Right cardiac atrium (tissue), 5 donors: Measurements from ENCODE around the gene HSF2. TPM values are rescaled to one million over a fixed set of nuclear protein-coding genes. Genes with fewer than 3 reads are reported as not detected.

Source experiments
- ATAC-seq, 2 donors: fragments of 200-7000 bp; cut with Tn5 transposase; one replicate each; pipeline versions ENCODE4 v1.8.0 to v1.9.1; 2020; ENCODE audit warnings: moderate library complexity in 2 of 2, mild to moderate bottlenecking in 1 of 2
- DNase-seq, 3 donors: peaks; one replicate each; pipeline ENCODE4 v3.0.0-alpha.2; 2020
- H3K27ac ChIP-seq: one replicate; pipeline ENCODE4 v1.5.1; 2013; ENCODE audit warnings: mild to moderate bottlenecking, low read length, control low read depth, moderate library complexity
- H3K27me3 ChIP-seq: one replicate; pipeline ENCODE4 v1.6.1; 2013; ENCODE audit not compliant: control insufficient read depth, insufficient read depth
- H3K4me1 ChIP-seq: one replicate; pipeline ENCODE4 v1.6.1; 2013; ENCODE audit warnings: low read length; ENCODE audit not compliant: control insufficient read depth, insufficient read depth
- H3K4me3 ChIP-seq: one replicate; pipeline ENCODE4 v1.5.1; 2013; ENCODE audit warnings: low read length, control low read depth
- H3K9me3 ChIP-seq: one replicate; pipeline ENCODE4 v1.6.1; 2013; ENCODE audit warnings: low read length; ENCODE audit not compliant: control insufficient read depth
- WGBS: extraction: QIAGEN DNeasy Blood & Tissue Kit; methylation state at CpG from one replicate; pipeline ENCODE4 v1.1.7; 2013; 5-methylcytosine and 5-hydroxymethylcytosine counted together
- intact Hi-C, 4 donors: fragments of 100-400 bp; cut with DNase I; formaldehyde crosslinking; loops; one replicate each; pipeline versions ENCODE4 v1.11.0 to v1.14.0; 2022 to 2023
- polyA plus RNA-seq: library from polyadenylated mRNA; stranded (reverse); fragments of 200-250 nt; gene quantifications from one replicate; pipeline ENCODE4 v1.2.3, GENCODE V29; 2013
- total RNA-seq, 4 donors: library from RNA; stranded (reverse); fragmentation: NEBNext Ultra II Directional; extraction: Animal tissue kit (Norgen Biotek cat#: 25700); gene quantifications; one replicate each; pipeline ENCODE4 v1.2.1, GENCODE V29; 2021
- donor health status: healthy with polysubstance abuse.
- donor health status: DM: no; HTN: yes; CAD: no.
- donor health status: DM: no; HTN: no; CAD: no.
- donor health status: DM: no; HTN: yes; CAD: no; lungs with severe emphysema.
- donor health status: DM: yes; HTN: yes; CAD: no.

The HSF2 gene
- total and polyA plus RNA-seq, 5 donors, result 21.6 to 42.9 (median 41.6) TPM

- Histone ChIP-seq H3K4me3 (no peak overlapping the region), H3K27ac (no peak overlapping the region), H3K27me3 (no peaks in the 10 kb centered on the region), H3K4me1 (no peaks in the 10 kb centered on the region), H3K9me3 (no peaks in the 10 kb centered on the region)
- intact Hi-C loops, result no loop called here
- 93% methylated on average over 2 of the region's 2 CpGs for WGBS
- ATAC-seq (no peak), DNase-seq (no peak)
Observed at GRCh38 chr6:122374307-122374706, 25.1 kb upstream of the HSF2 start.

GRCh38 chr6:122376246-122376645 is 23.2 kb upstream of the HSF2 start:
- Histone ChIP-seq H3K27ac (no peak overlapping the region), H3K9me3 (no peaks in the 10 kb centered on the region), H3K4me3 (no peak overlapping the region), H3K27me3 (no peaks in the 10 kb centered on the region), H3K4me1 (no peaks in the 10 kb centered on the region)
- WGBS, result 69% methylated on average over 3 of the region's 3 CpGs
- DNase-seq (no peak), ATAC-seq (no peak)
- intact Hi-C loops, result no loop called here

- Histone ChIP-seq H3K27me3 (no peaks in the 10 kb centered on the region), H3K9me3 (no peaks in the 10 kb centered on the region), H3K27ac (no peak overlapping the region), H3K4me1 (no peaks in the 10 kb centered on the region), H3K4me3 (no peak overlapping the region)
- peak; percentile 83 to 86 for ATAC-seq
- DNase-seq, result peak in 2 of 3 donors; percentile 51 to 70
- WGBS, result 18% methylated on average over 8 of the region's 8 CpGs
- intact Hi-C loops, result loop anchor here in 3 of 4 donors (5.0 kb wide), 1 partner anchor 151 kb away; no protein-coding TSS in a partner anchor
Observed at GRCh38 chr6:122381494-122382265, 17.8 kb upstream of the HSF2 start.

GRCh38 chr6:122385857-122386612 is 13.4 kb upstream of the HSF2 start:
- Histone ChIP-seq H3K27ac (no peak overlapping the region), H3K4me1 (peaks cover 2% of the 10 kb centered on the region), H3K4me3 (no peak overlapping the region), H3K9me3 (no peaks in the 10 kb centered on the region), H3K27me3 (no peaks in the 10 kb centered on the region)
- ATAC-seq, result no peak
- intact Hi-C loops, result no loop called here
- no peak for DNase-seq
- WGBS, result 59% methylated on average over 3 of the region's 3 CpGs

GRCh38 chr6:122388945-122389344 is 10.5 kb upstream of the HSF2 start:
- Histone ChIP-seq H3K27me3 (no peaks in the 10 kb centered on the region), H3K4me3 (no peak overlapping the region), H3K27ac (no peak overlapping the region), H3K9me3 (no peaks in the 10 kb centered on the region), H3K4me1 (peaks cover 2% of the 10 kb centered on the region)
- ATAC-seq, result peak in 1 of 2 donors; percentile 31
- intact Hi-C loops, result no loop called here
- DNase-seq, result no peak
- 56% methylated on average over 2 of the region's 2 CpGs for WGBS

GRCh38 chr6:122389704-122390372 is 9.6 kb upstream of the HSF2 start:
- H3K4me1 ChIP-seq, result peaks cover 2% of the 10 kb centered on the region
- no peak overlapping the region for H3K27ac ChIP-seq
- DNase-seq (no peak), ATAC-seq (no peak)
- intact Hi-C loops, result loop anchor here in 1 of 4 donors (10.0 kb wide), 1 partner anchor 85 kb away; the partner anchor contains the start of gene SERINC1
- no peak overlapping the region for H3K4me3 ChIP-seq
- H3K27me3 ChIP-seq, result no peaks in the 10 kb centered on the region
- 39% methylated on average over 4 of the region's 4 CpGs for WGBS
- H3K9me3 ChIP-seq, result no peaks in the 10 kb centered on the region

- WGBS, result 72% methylated on average over 6 of the region's 6 CpGs
- H3K27ac ChIP-seq, result no peak overlapping the region
- DNase-seq, result no peak
- ATAC-seq, result no peak
- H3K4me3 ChIP-seq, result no peak overlapping the region
- H3K27me3 ChIP-seq, result no peaks in the 10 kb centered on the region
- intact Hi-C loops, result loop anchor here in 1 of 4 donors (10.0 kb wide), 1 partner anchor 82 kb away; the partner anchor contains the start of gene SERINC1
- H3K4me1 ChIP-seq, result peaks cover 2% of the 10 kb centered on the region
- no peaks in the 10 kb centered on the region for H3K9me3 ChIP-seq
Observed at GRCh38 chr6:122392564-122393350, 6.7 kb upstream of the HSF2 start.

- DNase-seq, result no peak
- intact Hi-C loops, result loop anchor here in 1 of 4 donors (10.0 kb wide), 1 partner anchor 81 kb away; the partner anchor contains the start of gene SERINC1
- Histone ChIP-seq H3K27me3 (no peaks in the 10 kb centered on the region), H3K4me3 (no peak overlapping the region), H3K4me1 (peaks cover 2% of the 10 kb centered on the region), H3K27ac (no peak overlapping the region), H3K9me3 (no peaks in the 10 kb centered on the region)
- WGBS, result 61% methylated on average over 8 of the region's 8 CpGs
- ATAC-seq, result no peak
Observed at GRCh38 chr6:122393351-122393896, 6.0 kb upstream of the HSF2 start.

GRCh38 chr6:122394016-122394415 is 5.4 kb upstream of the HSF2 start:
- Histone ChIP-seq H3K4me1 (peaks cover under 1% of the 10 kb centered on the region), H3K27me3 (no peaks in the 10 kb centered on the region), H3K27ac (no peak overlapping the region), H3K4me3 (no peak overlapping the region), H3K9me3 (no peaks in the 10 kb centered on the region)
- DNase-seq (no peak), ATAC-seq (no peak)
- intact Hi-C loops, result loop anchor here in 1 of 4 donors (10.0 kb wide), 1 partner anchor 81 kb away; the partner anchor contains the start of gene SERINC1
- WGBS, result 53% methylated on average over 5 of the region's 5 CpGs

- Histone ChIP-seq H3K9me3 (no peaks in the 10 kb centered on the region), H3K27me3 (no peaks in the 10 kb centered on the region), H3K4me1 (no peaks in the 10 kb centered on the region), H3K27ac (peak overlapping the region; percentile 83), H3K4me3 (peak overlapping the region; percentile 49)
- 0% methylated on average over 2 of the region's 2 CpGs for WGBS
- intact Hi-C loops, result loop anchor here in 1 of 4 donors (10.0 kb wide), 1 partner anchor 76 kb away; the partner anchor contains the start of gene SERINC1
- ATAC-seq (no peak), DNase-seq (no peak)
Observed at GRCh38 chr6:122399055-122399347, 451 bp upstream of the HSF2 start.
